K562 (cell line): ENCODE results near the gene GLMN. TPM values are rescaled to one million over a fixed set of nuclear protein-coding genes. Genes with fewer than 3 reads are reported as not detected.

ENCODE experiments used
- ARHGAP35 ChIP-seq: fragments of 450-650 bp; IDR thresholded peaks from 2 replicates; pipeline ENCODE4 v1.6.1; 2018; ENCODE audit not compliant: partially characterized antibody
- ARID2 ChIP-seq: fragments of 450-650 bp; IDR thresholded peaks from 2 replicates; pipeline ENCODE4 v1.6.1; 2017; ENCODE audit warnings: antibody characterized with exemption, mild to moderate bottlenecking
- ATF4 ChIP-seq: fragments of 450-650 bp; formaldehyde crosslinking; IDR thresholded peaks from 2 replicates; pipeline ENCODE4 v1.4.0; 2022; ENCODE audit warnings: mild to moderate bottlenecking, moderate library complexity
- FOS ChIP-seq: IDR thresholded peaks from 3 replicates; pipeline ENCODE4 v1.6.1; 2011; ENCODE audit not compliant: insufficient read length; ENCODE audit errors: extremely low read depth
- GABPA ChIP-seq: fragments of 200-800 bp; sonication (Bioruptor generic); conservative IDR thresholded peaks from 2 replicates; pipeline ENCODE4 v1.6.1; 2016; ENCODE audit warnings: low read depth, missing genetic modification characterization, missing compliant biosample characterization
- GABPB1 ChIP-seq: sonication (generic); formaldehyde crosslinking; IDR thresholded peaks from 2 replicates; pipeline ENCODE4 v1.8.0; 2022; ENCODE audit warnings: mild to moderate bottlenecking, missing genetic modification reagents
- ILK ChIP-seq: fragments of 450-650 bp; IDR thresholded peaks from 2 replicates; pipeline ENCODE4 v1.6.1; 2016; ENCODE audit warnings: missing genetic modification characterization, low read depth, mild to moderate bottlenecking, missing compliant biosample characterization, moderate library complexity, borderline replicate concordance
- MAFF ChIP-seq: IDR thresholded peaks from 2 replicates; pipeline ENCODE4 v1.6.1; 2012; ENCODE audit warnings: low read length, improper control_type of control experiment
- MCM2 ChIP-seq: fragments of 450-650 bp; IDR thresholded peaks from 2 replicates; pipeline ENCODE4 v1.6.1; 2017; ENCODE audit warnings: low read depth, mild to moderate bottlenecking
- MEF2A ChIP-seq: IDR thresholded peaks from 2 replicates; pipeline ENCODE4 v1.6.1; 2011; ENCODE audit warnings: low read depth, mild to moderate bottlenecking, low read length, moderate library complexity; ENCODE audit not compliant: control insufficient read depth
- NCOA6 ChIP-seq: fragments of 450-650 bp; IDR thresholded peaks from 2 replicates; pipeline ENCODE4 v1.6.1; 2017; ENCODE audit warnings: mild to moderate bottlenecking
- POLR3G ChIP-seq: IDR thresholded peaks from 2 replicates; pipeline ENCODE4 v1.6.1; 2011; ENCODE audit not compliant: insufficient read length, insufficient replicate concordance; ENCODE audit errors: extremely low read depth
- RB1 ChIP-seq: fragments of 450-650 bp; IDR thresholded peaks from 2 replicates; pipeline ENCODE4 v1.6.1; 2017; ENCODE audit warnings: low read depth, mild to moderate bottlenecking
- TSC22D4 ChIP-seq: fragments of 450-650 bp; IDR thresholded peaks from 2 replicates; pipeline ENCODE4 v1.6.1; 2016; ENCODE audit warnings: missing genetic modification characterization, missing biosample characterization, control low read depth
- UBTF ChIP-seq, 2 experiments: IDR thresholded peaks; 2 replicates each; pipeline ENCODE4 v1.6.1; 2012; ENCODE audit warnings: improper control_type of control experiment in 2 of 2, low read depth in 2 of 2, low read length in 2 of 2, borderline replicate concordance in 1 of 2
- ZBTB2 ChIP-seq: fragments of 450-650 bp; IDR thresholded peaks from 2 replicates; pipeline ENCODE4 v1.6.1; 2016; ENCODE audit warnings: antibody characterized with exemption
- ZFP30 ChIP-seq: fragments of 250-450 bp; sonication (Bioruptor Pico); IDR thresholded peaks from 2 replicates; pipeline ENCODE4 v1.8.0; 2022; ENCODE audit warnings: moderate library complexity, mild to moderate bottlenecking, inconsistent platforms, borderline replicate concordance
- ZNF12 ChIP-seq: sonication (generic); formaldehyde crosslinking; IDR thresholded peaks from 2 replicates; pipeline ENCODE4 v1.4.0; 2020; ENCODE audit warnings: mild to moderate bottlenecking, missing genetic modification reagents
- polyA plus RNA-seq, 8 experiments: library from polyadenylated mRNA; depleted of rRNA in 4 of 8; stranded (reverse) in 5 of 8; unstranded in 3 of 8; fragments of >200 nt; fragmentation: Nextera tagmentation in 2 of 8; fragmentation: Illumina TruSeq in 1 of 8; extraction: Ambion mirVana in 2 of 8; extraction: Trizol in 1 of 8; gene quantifications; 2 replicates each; pipeline versions ENCODE4 v1.2.1 to v1.2.3, GENCODE V29; 2011 to 2014; ENCODE audit warnings: inconsistent platforms in 1 of 8, missing spikeins in 1 of 8
- total RNA-seq, 7 experiments: library from RNA; depleted of rRNA in 6 of 7; stranded (reverse); fragments of >200 nt in 6 of 7; fragmentation: Illumina TruSeq in 2 of 7; extraction: Trizol in 2 of 7; gene quantifications; 2 replicates each; pipeline versions ENCODE4 v1.2.1 to v1.2.3, GENCODE V29; 2011 to 2021; ENCODE audit warnings: low replicate concordance in 1 of 7
- TF ChIP-seq, protein P1 (sequence below), 2 experiments: fragments of 200-800 bp in 1 of 2; sonication (Bioruptor generic) in 1 of 2; sonication (generic) in 1 of 2; formaldehyde crosslinking in 1 of 2; IDR thresholded peaks in 1 of 2; conservative IDR thresholded peaks in 1 of 2; 2 replicates each; pipeline versions ENCODE4 v1.5.0 to v1.6.1; 2016 to 2020; ENCODE audit warnings: missing compliant biosample characterization in 1 of 2, missing genetic modification characterization in 1 of 2, missing genetic modification reagents in 1 of 2
- TF ChIP-seq, protein P2 (sequence below): sonication (generic); formaldehyde crosslinking; IDR thresholded peaks from 2 replicates; pipeline ENCODE4 v1.8.0; 2022; ENCODE audit warnings: missing genetic modification reagents, mild to moderate bottlenecking, borderline replicate concordance

Gene GLMN
- total and polyA plus RNA-seq, 9 of the 15 experiments (the other 6 are each of a cell fraction or from before 2014, with no cell fraction given) = 13.0 to 24.8 (median 19.0) TPM

DNA sequence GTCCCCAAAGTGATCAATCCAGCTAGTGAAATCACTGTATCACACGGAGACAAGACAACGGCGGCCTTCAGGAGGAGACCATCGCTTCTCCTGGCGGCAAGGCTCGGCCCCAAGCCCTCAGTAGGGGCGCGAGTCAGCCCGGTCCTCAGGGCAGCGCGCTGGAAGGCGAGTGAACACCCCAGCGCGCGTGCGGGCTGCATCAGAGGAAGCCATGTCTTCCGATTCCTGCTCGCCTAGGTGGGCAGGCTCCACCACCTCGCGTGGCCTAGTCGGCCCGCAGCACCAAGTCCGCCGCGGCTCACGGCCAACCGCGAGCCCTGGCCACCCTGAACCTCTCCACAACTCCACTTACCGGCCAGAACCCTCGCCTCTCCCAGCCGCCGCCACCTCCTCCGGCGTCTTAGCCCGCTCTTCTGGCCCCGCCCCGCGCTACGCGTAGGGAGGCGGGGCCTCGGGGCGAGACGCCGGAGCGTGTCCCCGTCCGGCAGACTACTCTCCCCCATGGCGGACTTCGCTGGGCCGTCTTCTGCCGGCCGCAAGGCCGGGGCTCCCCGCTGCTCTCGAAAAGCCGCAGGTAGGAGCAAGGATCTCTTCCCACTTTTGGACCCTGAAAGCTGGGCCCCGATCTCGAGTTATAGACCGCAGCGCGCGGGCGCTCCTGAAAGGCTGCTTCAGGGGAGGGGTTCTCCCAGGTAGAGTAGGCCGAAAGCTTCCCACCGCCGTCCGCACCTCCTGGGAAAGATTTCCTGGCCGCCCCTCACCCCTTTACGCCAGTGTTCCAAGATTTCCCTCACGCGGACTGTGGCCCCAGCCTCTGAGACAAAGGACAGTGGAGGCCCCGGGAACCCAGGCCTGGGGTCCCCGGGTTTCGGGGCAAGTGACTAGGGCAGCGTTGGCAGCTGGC, at the start of gene GLMN, which contains the start of gene RPAP2 (continued):
- TF ChIP-seq, protein P1, sequence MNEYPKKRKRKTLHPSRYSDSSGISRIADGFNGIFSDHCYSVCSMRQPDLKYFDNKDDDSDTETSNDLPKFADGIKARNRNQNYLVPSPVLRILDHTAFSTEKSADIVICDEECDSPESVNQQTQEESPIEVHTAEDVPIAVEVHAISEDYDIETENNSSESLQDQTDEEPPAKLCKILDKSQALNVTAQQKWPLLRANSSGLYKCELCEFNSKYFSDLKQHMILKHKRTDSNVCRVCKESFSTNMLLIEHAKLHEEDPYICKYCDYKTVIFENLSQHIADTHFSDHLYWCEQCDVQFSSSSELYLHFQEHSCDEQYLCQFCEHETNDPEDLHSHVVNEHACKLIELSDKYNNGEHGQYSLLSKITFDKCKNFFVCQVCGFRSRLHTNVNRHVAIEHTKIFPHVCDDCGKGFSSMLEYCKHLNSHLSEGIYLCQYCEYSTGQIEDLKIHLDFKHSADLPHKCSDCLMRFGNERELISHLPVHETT (CRISPR knock-in tag; conservative IDR thresholded peaks at IDR 0.05 in 1 of 2, IDR thresholded peaks at IDR 0.05 in 1 of 2) = 0 out of 4 replicates have a peak, but pooled peaks of 1 of the 2 experiments have one; percentile 7
- no peak for TF ChIP-seq TSC22D4
- no peak for TF ChIP-seq GABPB1 (CRISPR knock-in tag)
- TF ChIP-seq ARID2 = no peak
- TF ChIP-seq ZNF12 = no peak; the same call in 1 of the 2 replicates
- TF ChIP-seq ILK (tag) = no peak
- TF ChIP-seq MCM2 = no peak
- TF ChIP-seq, protein P2, sequence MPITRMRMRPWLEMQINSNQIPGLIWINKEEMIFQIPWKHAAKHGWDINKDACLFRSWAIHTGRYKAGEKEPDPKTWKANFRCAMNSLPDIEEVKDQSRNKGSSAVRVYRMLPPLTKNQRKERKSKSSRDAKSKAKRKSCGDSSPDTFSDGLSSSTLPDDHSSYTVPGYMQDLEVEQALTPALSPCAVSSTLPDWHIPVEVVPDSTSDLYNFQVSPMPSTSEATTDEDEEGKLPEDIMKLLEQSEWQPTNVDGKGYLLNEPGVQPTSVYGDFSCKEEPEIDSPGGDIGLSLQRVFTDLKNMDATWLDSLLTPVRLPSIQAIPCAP = no peak
- no peak for TF ChIP-seq ARHGAP35
- TF ChIP-seq NCOA6 = no peak
- TF ChIP-seq RB1 = peak; percentile 82; the same call in 1 of the 2 replicates
- TF ChIP-seq POLR3G = no peak
- no peak for TF ChIP-seq MAFF
- no peak for TF ChIP-seq ZBTB2
- TF ChIP-seq GABPA (tag) = no peak
- no peak for TF ChIP-seq FOS
- TF ChIP-seq MEF2A = no peak
- TF ChIP-seq UBTF (IDR thresholded peaks at IDR 0.05; ENCODE audit: borderline replicate concordance in 1 of 2, low read depth in 2 of 2, low read length in 2 of 2) = peak; percentile 89 to 91; a peak in 3 of 4 replicates
- TF ChIP-seq ZFP30 (CRISPR knock-in tag) = no peak
- TF ChIP-seq ATF4 = no peak
